PC-9 (cell line): Measurements from ENCODE around the gene RIMBP2. TPM values are rescaled to one million over a fixed set of nuclear protein-coding genes. Genes with fewer than 3 reads are reported as not detected.

Source experiments
- BruUV-seq: library from RNA; stranded (reverse); fragments of 400-500 nt; replicated peaks from 2 replicates; lab custom pipeline; 2021; lab: Mats Ljungman, UMichigan
- CTCF ChIA-PET: fragments of 300-600 bp; sonication (Branson Sonifier 250); formaldehyde crosslinking; loops from one replicate; lab custom pipeline; 2022; ENCODE audit warnings: antibody characterized with exemption; lab: Charles Lee
- POLR2A ChIA-PET: fragments of 300-600 bp; sonication (Branson Sonifier 250); formaldehyde crosslinking; loops from one replicate; lab custom pipeline; 2022; ENCODE audit warnings: antibody characterized with exemption; ENCODE audit not compliant: unreplicated experiment; lab: Charles Lee
- DNase-seq, 2 experiments: peaks; one replicate each; pipeline versions ENCODE4 v3.0.0 to v3.0.0-alpha.2; 2015 to 2022; ENCODE audit warnings: mixed read lengths in 1 of 2
- H2AFZ ChIP-seq: fragments of 200-600 bp; sonication (generic); 2 replicates; pipeline ENCODE4 v1.8.1; 2017; ENCODE audit warnings: antibody characterized with exemption
- H3F3A ChIP-seq: fragments of 200-600 bp; sonication (generic); 2 replicates; pipeline ENCODE4 v1.8.1; 2017; ENCODE audit warnings: antibody characterized with exemption, mild to moderate bottlenecking, low read depth; ENCODE audit not compliant: insufficient read depth
- H3K27ac ChIP-seq: fragments of 200-600 bp; sonication (generic); 2 replicates; pipeline ENCODE4 v1.6.1; 2016; ENCODE audit warnings: mixed run types
- H3K27me3 ChIP-seq: fragments of 200-600 bp; sonication (generic); 2 replicates; pipeline ENCODE4 v1.6.1; 2016; ENCODE audit warnings: low read depth, mixed run types; ENCODE audit not compliant: insufficient read depth
- H3K36me3 ChIP-seq: fragments of 200-600 bp; sonication (generic); 2 replicates; pipeline ENCODE4 v1.6.1; 2016; ENCODE audit warnings: low read depth, mixed run types
- H3K4me1 ChIP-seq: fragments of 200-600 bp; sonication (generic); replicated peaks from 2 replicates; pipeline ENCODE4 v1.6.1; 2016; ENCODE audit warnings: mixed run types; ENCODE audit not compliant: insufficient read depth
- H3K4me2 ChIP-seq: fragments of 200-600 bp; sonication (generic); 2 replicates; pipeline ENCODE4 v1.6.1; 2017; ENCODE audit warnings: mixed run types
- H3K4me3 ChIP-seq: fragments of 200-600 bp; sonication (generic); 2 replicates; pipeline ENCODE4 v1.6.1; 2016; ENCODE audit warnings: mixed run types
- H3K79me2 ChIP-seq: fragments of 200-600 bp; sonication (generic); 2 replicates; pipeline ENCODE4 v1.6.1; 2017; ENCODE audit warnings: low read depth, mixed run types
- H3K9me2 ChIP-seq: fragments of 200-600 bp; sonication (generic); 2 replicates; pipeline ENCODE4 v1.8.1; 2017; ENCODE audit warnings: mild to moderate bottlenecking; ENCODE audit not compliant: insufficient read depth
- H3K9me3 ChIP-seq: fragments of 200-600 bp; sonication (generic); 2 replicates; pipeline ENCODE4 v1.8.1; 2016; ENCODE audit warnings: low read depth; ENCODE audit not compliant: insufficient read depth
- H4K20me1 ChIP-seq: fragments of 200-600 bp; sonication (generic); 2 replicates; pipeline ENCODE4 v1.8.1; 2017; ENCODE audit not compliant: insufficient read depth
- CTCF ChIP-seq: fragments of 200-600 bp; sonication (generic); conservative IDR thresholded peaks from 2 replicates; pipeline ENCODE4 v1.6.1; 2017; ENCODE audit warnings: mixed run types, antibody characterized with exemption, mild to moderate bottlenecking, moderate library complexity
- EZH2 ChIP-seq: fragments of 200-600 bp; sonication (generic); IDR thresholded peaks from 2 replicates; pipeline ENCODE4 v1.8.0; 2017; ENCODE audit warnings: antibody characterized with exemption, low read depth
- intact Hi-C: fragments of 100-400 bp; cut with micrococcal nuclease; formaldehyde crosslinking; loops from one replicate; pipeline ENCODE4 v1.10.0; 2022; ENCODE audit not compliant: unreplicated experiment
- total RNA-seq: library from RNA; stranded (reverse); gene quantifications from 2 replicates; pipeline ENCODE4 v1.2.3, GENCODE V29; 2021

RIMBP2 gene
- total RNA-seq, 1 experiment from 2014 or later = not detected

DNA sequence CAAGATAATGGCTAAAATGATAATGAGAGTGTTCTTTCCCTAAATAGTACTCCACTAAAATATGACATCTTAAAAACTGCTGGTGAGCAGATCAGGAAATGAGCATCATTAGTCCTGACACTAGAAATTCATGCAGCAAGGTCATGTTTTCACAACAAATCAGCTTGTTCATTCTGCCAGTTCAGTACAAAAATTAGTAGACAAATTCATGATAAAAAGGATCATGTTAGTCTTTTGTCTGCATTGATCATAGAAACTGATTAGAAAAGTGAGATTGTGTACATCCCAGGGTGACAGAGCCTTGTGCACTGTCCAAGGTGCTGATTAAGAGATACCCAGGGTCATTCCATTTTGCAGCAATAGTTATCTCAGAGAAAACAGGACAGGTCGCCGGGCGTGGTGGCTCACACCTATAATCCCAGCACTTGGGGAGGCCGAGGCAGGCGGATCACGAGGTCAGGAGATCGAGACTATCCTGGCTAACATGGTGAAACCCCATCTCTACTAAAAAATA, 163.6 kb downstream of the RIMBP2 start:
- intact Hi-C loops = no loop called here
- no peak overlapping the region for H3K27ac ChIP-seq
- H2AFZ ChIP-seq = no peak overlapping the region
- TF ChIP-seq CTCF (no peak), EZH2 (no peak)
- H3K9me3 ChIP-seq = no peaks in the 10 kb centered on the region
- no peaks in the 10 kb centered on the region for H3F3A ChIP-seq
- no peaks in the 10 kb centered on the region for H3K79me2 ChIP-seq
- H3K4me1 ChIP-seq = no peaks in the 10 kb centered on the region
- CTCF ChIA-PET = no interaction called here
- H4K20me1 ChIP-seq = no peaks in the 10 kb centered on the region
- DNase-seq = no peak
- H3K4me2 ChIP-seq = no peak overlapping the region
- POLR2A ChIA-PET = no interaction called here
- H3K27me3 ChIP-seq = peaks cover 46% of the 10 kb centered on the region
- BruUV-seq = no TSS peak
- H3K36me3 ChIP-seq = no peaks in the 10 kb centered on the region
- H3K9me2 ChIP-seq = no peaks in the 10 kb centered on the region
- no peak overlapping the region for H3K4me3 ChIP-seq

GRCh38 chr12:130549361-130549760, 166.7 kb downstream of the RIMBP2 start:
- Histone ChIP-seq H3K9me2 (no peaks in the 10 kb centered on the region), H3K27ac (no peak overlapping the region), H3K27me3 (peaks cover 43% of the 10 kb centered on the region), H3K79me2 (no peaks in the 10 kb centered on the region), H3K4me1 (no peaks in the 10 kb centered on the region), H2AFZ (no peak overlapping the region), H3K9me3 (no peaks in the 10 kb centered on the region), H3K36me3 (no peaks in the 10 kb centered on the region), H4K20me1 (no peaks in the 10 kb centered on the region), H3F3A (no peaks in the 10 kb centered on the region), H3K4me2 (no peak overlapping the region), H3K4me3 (no peak overlapping the region)
- ChIA-PET POLR2A (no interaction called here), CTCF (no interaction called here)
- DNase-seq = no peak
- TF ChIP-seq CTCF (no peak), EZH2 (no peak)
- no TSS peak for BruUV-seq
- intact Hi-C loops = no loop called here

DNA sequence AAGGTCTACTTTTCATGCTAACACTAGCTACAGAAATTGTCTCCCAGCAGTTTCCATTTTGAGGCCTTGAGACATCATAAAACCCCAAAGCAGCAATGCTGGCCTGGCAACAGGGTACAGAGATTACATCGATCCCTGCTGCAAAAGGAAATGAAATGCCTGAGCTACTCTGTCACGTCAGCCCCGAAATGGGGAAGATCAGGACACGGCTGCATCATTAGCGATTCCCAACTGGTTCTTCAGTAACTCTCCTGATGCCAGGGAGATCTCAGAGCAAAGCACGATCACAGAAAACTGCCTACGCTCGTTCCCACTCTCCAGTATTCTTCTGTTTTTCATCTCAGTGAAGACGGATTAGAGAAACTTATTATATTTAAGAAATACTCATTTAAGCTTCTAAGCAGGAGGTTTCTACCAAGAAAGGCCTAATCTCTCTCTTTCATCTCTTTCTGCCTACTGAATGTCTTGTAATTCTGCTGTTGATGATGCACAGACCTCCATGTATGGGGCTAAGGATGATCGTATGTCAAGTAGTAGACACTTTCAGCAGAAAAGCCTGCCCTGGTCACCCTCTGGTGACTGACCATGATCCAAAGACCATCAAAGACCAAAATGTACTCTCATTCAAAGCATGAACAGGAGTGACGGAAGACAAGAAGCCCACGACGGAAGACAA, 168.5 kb downstream of the RIMBP2 start:
- ChIA-PET CTCF (no interaction called here), POLR2A (no interaction called here)
- Histone ChIP-seq H4K20me1 (no peaks in the 10 kb centered on the region), H3K9me3 (no peaks in the 10 kb centered on the region), H3K4me1 (no peaks in the 10 kb centered on the region), H3K9me2 (no peaks in the 10 kb centered on the region), H3F3A (no peaks in the 10 kb centered on the region), H3K79me2 (no peaks in the 10 kb centered on the region), H3K36me3 (no peaks in the 10 kb centered on the region), H3K4me2 (no peak overlapping the region), H3K27ac (no peak overlapping the region), H3K27me3 (peaks cover 35% of the 10 kb centered on the region), H2AFZ (no peak overlapping the region), H3K4me3 (no peak overlapping the region)
- TF ChIP-seq CTCF (no peak), EZH2 (no peak)
- no peak for DNase-seq
- intact Hi-C loops = no loop called here
- BruUV-seq = no TSS peak
